HEK293 (cell line): Measurements from ENCODE around the gene LCMT2.

Experiments
- CTCF ChIA-PET: fragments of 350-600 bp; formaldehyde crosslinking; extraction: SDS; loops from one replicate; lab custom pipeline; 2021; ENCODE audit warnings: antibody characterized with exemption; lab: Yijun Ruan, JAX
- POLR2A ChIA-PET: fragments of 300-600 bp; formaldehyde crosslinking; extraction: SDS; loops from one replicate; lab custom pipeline; 2020; ENCODE audit warnings: antibody characterized with exemption, inconsistent platforms; lab: Yijun Ruan, JAX
- H3K27ac ChIP-seq: fragments of 200-500 bp; sonication (Bioruptor generic); 2 replicates; pipeline ENCODE4 v1.5.1; 2014; ENCODE audit warnings: low read depth, low read length, control low read depth, inconsistent platforms; ENCODE audit errors: extremely low read depth
- H3K36me3 ChIP-seq, 2 experiments: fragments of 200-500 bp in 1 of 2; sonication (Bioruptor generic) in 1 of 2; 1 replicate in 1 of 2; 2 replicates in 1 of 2; pipeline ENCODE4 v1.5.1; 2014 to 2017; ENCODE audit warnings: inconsistent platforms in 2 of 2, low read length in 2 of 2; ENCODE audit not compliant: control insufficient read depth in 2 of 2, insufficient read depth in 1 of 2
- H3K4me1 ChIP-seq: fragments of 200-500 bp; sonication (Bioruptor generic); 2 replicates; pipeline ENCODE4 v1.5.1; 2014; ENCODE audit warnings: mild to moderate bottlenecking, low read length, inconsistent platforms; ENCODE audit not compliant: control insufficient read depth, insufficient read depth
- H3K4me3 ChIP-seq: 2 replicates; pipeline ENCODE4 v1.5.1; 2011; ENCODE audit warnings: low read depth, mild to moderate bottlenecking, control low read depth, low read length, moderate library complexity
- H3K9me3 ChIP-seq: fragments of 200-500 bp; sonication (Bioruptor generic); 2 replicates; pipeline ENCODE4 v1.5.1; 2014; ENCODE audit warnings: low read depth, low read length, inconsistent platforms; ENCODE audit not compliant: control insufficient read depth, insufficient read depth
- BCL11A ChIP-seq: fragments of 450-650 bp; formaldehyde crosslinking; IDR thresholded peaks from 2 replicates; pipeline ENCODE4 v1.5.1; 2016; ENCODE audit warnings: low read depth, missing biosample characterization, missing genetic modification characterization
- BCL11B ChIP-seq: fragments of 450-650 bp; formaldehyde crosslinking; IDR thresholded peaks from 2 replicates; pipeline ENCODE4 v1.5.1; 2016; ENCODE audit warnings: low read depth, missing biosample characterization, missing genetic modification characterization
- CTCF ChIP-seq: fragments of 450-650 bp; formaldehyde crosslinking; IDR thresholded peaks from 2 replicates; pipeline ENCODE4 v1.5.1; 2016; ENCODE audit warnings: missing biosample characterization, missing genetic modification characterization
- GFI1B ChIP-seq: fragments of 450-650 bp; formaldehyde crosslinking; IDR thresholded peaks from 2 replicates; pipeline ENCODE4 v1.5.1; 2016; ENCODE audit warnings: missing biosample characterization, missing genetic modification characterization
- GLIS2 ChIP-seq: fragments of 450-650 bp; formaldehyde crosslinking; IDR thresholded peaks from 2 replicates; pipeline ENCODE4 v1.5.1; 2016; ENCODE audit warnings: missing biosample characterization, missing genetic modification characterization
- KLF9 ChIP-seq: fragments of 450-650 bp; formaldehyde crosslinking; IDR thresholded peaks from 2 replicates; pipeline ENCODE4 v1.5.1; 2016; ENCODE audit warnings: missing biosample characterization, missing genetic modification characterization, low read depth
- REPIN1 ChIP-seq: fragments of 450-650 bp; formaldehyde crosslinking; IDR thresholded peaks from 2 replicates; pipeline ENCODE4 v1.5.1; 2017; ENCODE audit warnings: missing biosample characterization, missing genetic modification characterization, low read depth
- SCRT1 ChIP-seq: fragments of 450-650 bp; formaldehyde crosslinking; IDR thresholded peaks from 2 replicates; pipeline ENCODE4 v1.5.1; 2016; ENCODE audit warnings: missing biosample characterization, missing genetic modification characterization, borderline replicate concordance
- SCRT2 ChIP-seq: fragments of 450-650 bp; formaldehyde crosslinking; IDR thresholded peaks from 2 replicates; pipeline ENCODE4 v1.5.1; 2016; ENCODE audit warnings: missing biosample characterization, missing genetic modification characterization
- YY1 ChIP-seq: fragments of 450-650 bp; formaldehyde crosslinking; IDR thresholded peaks from 2 replicates; pipeline ENCODE4 v1.5.1; 2018; ENCODE audit warnings: missing biosample characterization, missing genetic modification characterization
- ZBTB8A ChIP-seq: fragments of 450-650 bp; formaldehyde crosslinking; IDR thresholded peaks from 2 replicates; pipeline ENCODE4 v1.5.1; 2016; ENCODE audit warnings: missing biosample characterization, missing genetic modification characterization
- ZFP37 ChIP-seq: fragments of 450-650 bp; formaldehyde crosslinking; IDR thresholded peaks from 2 replicates; pipeline ENCODE4 v1.5.1; 2016; ENCODE audit warnings: missing biosample characterization, missing genetic modification characterization
- ZNF114 ChIP-seq: fragments of 450-650 bp; formaldehyde crosslinking; IDR thresholded peaks from 2 replicates; pipeline ENCODE4 v1.5.0; 2017; ENCODE audit warnings: missing biosample characterization, missing genetic modification characterization
- ZNF169 ChIP-seq: fragments of 450-650 bp; formaldehyde crosslinking; IDR thresholded peaks from 2 replicates; pipeline ENCODE4 v1.5.1; 2016; ENCODE audit warnings: missing biosample characterization, missing genetic modification characterization
- ZNF362 ChIP-seq: fragments of 450-650 bp; formaldehyde crosslinking; IDR thresholded peaks from 2 replicates; pipeline ENCODE4 v1.5.1; 2016; ENCODE audit warnings: missing biosample characterization, missing genetic modification characterization
- ZNF398 ChIP-seq: fragments of 450-650 bp; formaldehyde crosslinking; IDR thresholded peaks from 2 replicates; pipeline ENCODE4 v1.5.1; 2017; ENCODE audit warnings: missing biosample characterization, missing genetic modification characterization
- ZNF404 ChIP-seq: fragments of 450-650 bp; formaldehyde crosslinking; IDR thresholded peaks from 2 replicates; pipeline ENCODE4 v1.5.1; 2017; ENCODE audit warnings: missing biosample characterization, missing genetic modification characterization
- ZNF473 ChIP-seq: fragments of 450-650 bp; formaldehyde crosslinking; IDR thresholded peaks from 2 replicates; pipeline ENCODE4 v1.5.1; 2017; ENCODE audit warnings: missing biosample characterization, missing genetic modification characterization
- ZNF548 ChIP-seq: fragments of 450-650 bp; formaldehyde crosslinking; IDR thresholded peaks from 2 replicates; pipeline ENCODE4 v1.5.1; 2016; ENCODE audit warnings: missing biosample characterization, missing genetic modification characterization
- ZNF560 ChIP-seq: fragments of 450-650 bp; formaldehyde crosslinking; IDR thresholded peaks from 2 replicates; pipeline ENCODE4 v1.5.1; 2017; ENCODE audit warnings: missing biosample characterization, missing genetic modification characterization, borderline replicate concordance
- ZNF707 ChIP-seq: fragments of 450-650 bp; formaldehyde crosslinking; IDR thresholded peaks from 2 replicates; pipeline ENCODE4 v1.5.1; 2016; ENCODE audit warnings: missing biosample characterization, missing genetic modification characterization
- TF ChIP-seq, protein P1 (sequence below): fragments of 450-650 bp; formaldehyde crosslinking; IDR thresholded peaks from 2 replicates; pipeline ENCODE4 v1.5.1; 2016; ENCODE audit warnings: missing biosample characterization, missing genetic modification characterization
- TF ChIP-seq, protein P2 (sequence below): fragments of 450-650 bp; formaldehyde crosslinking; IDR thresholded peaks from 2 replicates; pipeline ENCODE4 v1.5.1; 2017; ENCODE audit warnings: missing biosample characterization, missing genetic modification characterization
- TF ChIP-seq, protein P3 (sequence below): fragments of 450-650 bp; formaldehyde crosslinking; IDR thresholded peaks from 2 replicates; pipeline ENCODE4 v1.5.1; 2016; ENCODE audit warnings: missing biosample characterization, missing genetic modification characterization

The LCMT2 gene

DNA sequence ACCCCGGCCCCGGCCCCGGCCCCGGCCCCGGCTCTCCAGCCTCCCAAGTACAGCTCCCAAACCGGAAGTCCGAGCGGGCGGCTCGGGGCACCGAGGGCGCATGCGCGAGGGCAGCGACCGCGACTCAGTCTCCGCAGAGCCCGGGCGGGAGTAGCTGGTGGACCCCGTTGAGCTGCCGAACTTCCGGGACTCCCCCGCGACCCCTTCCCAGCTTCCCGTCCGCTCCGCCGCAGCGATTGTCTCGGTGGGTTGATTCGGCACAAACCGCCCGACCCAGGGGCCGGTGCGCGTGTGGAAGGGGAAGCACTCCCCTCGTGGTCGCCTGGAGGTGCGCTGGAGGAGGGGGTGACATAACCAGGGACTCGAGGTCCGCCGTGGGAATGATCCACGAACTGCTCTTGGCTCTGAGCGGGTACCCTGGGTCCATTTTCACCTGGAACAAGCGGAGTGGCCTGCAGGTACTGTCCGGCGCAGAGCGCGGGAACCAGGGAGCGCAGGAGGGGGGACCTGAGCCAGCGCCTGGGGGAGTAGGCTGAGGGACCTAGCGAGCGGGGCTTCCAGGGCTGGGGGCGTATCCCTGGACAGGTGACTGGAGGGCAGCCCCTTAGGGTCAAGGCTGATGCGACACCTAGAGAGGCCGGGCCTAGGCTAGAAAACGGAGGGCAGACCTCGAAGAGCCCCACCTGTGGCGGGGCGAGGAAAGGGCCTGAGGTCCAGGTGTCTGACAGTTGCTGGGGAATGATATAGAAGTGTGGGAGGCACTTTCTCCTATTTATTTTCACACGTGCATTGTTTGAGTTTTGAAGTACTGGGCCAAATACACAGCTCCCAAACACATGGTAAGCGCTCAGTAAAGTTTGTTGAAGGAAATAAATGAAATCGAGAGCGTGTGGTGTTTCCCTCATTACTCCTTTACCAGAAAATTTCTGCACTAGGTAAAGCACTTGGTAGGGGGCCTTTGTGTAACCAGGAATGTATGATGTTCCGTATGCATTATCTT is 40.9 kb upstream of the LCMT2 start, which contains the start of the genes TUBGCP4 and ZSCAN29 (continued):
- TF ChIP-seq, protein P1, sequence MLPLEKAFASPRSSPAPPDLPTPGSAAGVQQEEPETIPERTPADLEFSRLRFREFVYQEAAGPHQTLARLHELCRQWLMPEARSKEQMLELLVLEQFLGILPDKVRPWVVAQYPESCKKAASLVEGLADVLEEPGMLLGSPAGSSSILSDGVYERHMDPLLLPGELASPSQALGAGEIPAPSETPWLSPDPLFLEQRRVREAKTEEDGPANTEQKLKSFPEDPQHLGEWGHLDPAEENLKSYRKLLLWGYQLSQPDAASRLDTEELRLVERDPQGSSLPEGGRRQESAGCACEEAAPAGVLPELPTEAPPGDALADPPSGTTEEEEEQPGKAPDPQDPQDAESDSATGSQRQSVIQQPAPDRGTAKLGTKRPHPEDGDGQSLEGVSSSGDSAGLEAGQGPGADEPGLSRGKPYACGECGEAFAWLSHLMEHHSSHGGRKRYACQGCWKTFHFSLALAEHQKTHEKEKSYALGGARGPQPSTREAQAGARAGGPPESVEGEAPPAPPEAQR (tag by site-specific recombination) = no peak
- TF ChIP-seq GFI1B (tag by site-specific recombination) (no peak), YY1 (tag by site-specific recombination) (no peak), ZNF404 (tag by site-specific recombination) (no peak), CTCF (tag by site-specific recombination) (peak; percentile 68), SCRT1 (tag by site-specific recombination) (peak; percentile 57; the same call in 1 of the 2 replicates), ZNF398 (tag by site-specific recombination) (no peak), ZFP37 (no peak; the same call in 1 of the 2 replicates), ZNF473 (tag by site-specific recombination) (no peak), ZNF114 (tag by site-specific recombination) (no peak), ZNF548 (tag by site-specific recombination) (no peak), ZNF707 (no peak), REPIN1 (tag by site-specific recombination) (no peak), ZNF169 (tag by site-specific recombination) (no peak)
- TF ChIP-seq, protein P2, sequence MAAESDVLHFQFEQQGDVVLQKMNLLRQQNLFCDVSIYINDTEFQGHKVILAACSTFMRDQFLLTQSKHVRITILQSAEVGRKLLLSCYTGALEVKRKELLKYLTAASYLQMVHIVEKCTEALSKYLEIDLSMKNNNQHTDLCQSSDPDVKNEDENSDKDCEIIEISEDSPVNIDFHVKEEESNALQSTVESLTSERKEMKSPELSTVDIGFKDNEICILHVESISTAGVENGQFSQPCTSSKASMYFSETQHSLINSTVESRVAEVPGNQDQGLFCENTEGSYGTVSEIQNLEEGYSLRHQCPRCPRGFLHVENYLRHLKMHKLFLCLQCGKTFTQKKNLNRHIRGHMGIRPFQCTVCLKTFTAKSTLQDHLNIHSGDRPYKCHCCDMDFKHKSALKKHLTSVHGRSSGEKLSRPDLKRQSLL = no peak

GRCh38 chr15:43370310-43370974 is 40.1 kb upstream of the LCMT2 start:
- no peaks in the 10 kb centered on the region for H3K9me3 ChIP-seq
- CTCF ChIA-PET = interaction anchor here (0.6 to 1.9 kb wide), 6 partner anchors 13 to 406 kb away, joined by 3 to 11 read pairs (median 4); partner anchors contain the start of gene ELL3
- no peaks in the 10 kb centered on the region for H3K4me1 ChIP-seq
- POLR2A ChIA-PET = interaction anchor here (0.6 to 1.5 kb wide), 3 partner anchors 13 to 46 kb away, joined by 3 to 5 read pairs (median 4); no protein-coding TSS in a partner anchor
- H3K36me3 ChIP-seq = peaks cover 0 to 35% of the 10 kb centered on the region in 2 experiments; a peak in 1 of 3 replicates
- peak overlapping the region; percentile 78 for H3K4me3 ChIP-seq
- peak overlapping the region; percentile 86; the same call in 1 of the 2 replicates for H3K27ac ChIP-seq
- TF ChIP-seq SCRT2 = no peak
- no peak for TF ChIP-seq ZNF560 (tag by site-specific recombination)
- no peak for TF ChIP-seq ZNF362
- TF ChIP-seq, protein P3, sequence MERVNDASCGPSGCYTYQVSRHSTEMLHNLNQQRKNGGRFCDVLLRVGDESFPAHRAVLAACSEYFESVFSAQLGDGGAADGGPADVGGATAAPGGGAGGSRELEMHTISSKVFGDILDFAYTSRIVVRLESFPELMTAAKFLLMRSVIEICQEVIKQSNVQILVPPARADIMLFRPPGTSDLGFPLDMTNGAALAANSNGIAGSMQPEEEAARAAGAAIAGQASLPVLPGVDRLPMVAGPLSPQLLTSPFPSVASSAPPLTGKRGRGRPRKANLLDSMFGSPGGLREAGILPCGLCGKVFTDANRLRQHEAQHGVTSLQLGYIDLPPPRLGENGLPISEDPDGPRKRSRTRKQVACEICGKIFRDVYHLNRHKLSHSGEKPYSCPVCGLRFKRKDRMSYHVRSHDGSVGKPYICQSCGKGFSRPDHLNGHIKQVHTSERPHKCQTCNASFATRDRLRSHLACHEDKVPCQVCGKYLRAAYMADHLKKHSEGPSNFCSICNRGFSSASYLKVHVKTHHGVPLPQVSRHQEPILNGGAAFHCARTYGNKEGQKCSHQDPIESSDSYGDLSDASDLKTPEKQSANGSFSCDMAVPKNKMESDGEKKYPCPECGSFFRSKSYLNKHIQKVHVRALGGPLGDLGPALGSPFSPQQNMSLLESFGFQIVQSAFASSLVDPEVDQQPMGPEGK (tag by site-specific recombination) = peak; percentile 24; the same call in 1 of the 2 replicates
- TF ChIP-seq GLIS2 (tag by site-specific recombination) = no peak
- TF ChIP-seq BCL11A (tag by site-specific recombination) = no peak
- TF ChIP-seq BCL11B = peak; percentile 60; the same call in 1 of the 2 replicates
- TF ChIP-seq KLF9 (tag by site-specific recombination) = peak; percentile 69
- TF ChIP-seq ZBTB8A (tag by site-specific recombination) = no peak
